ENCODE data around the gene DCLK3.

DNA sequence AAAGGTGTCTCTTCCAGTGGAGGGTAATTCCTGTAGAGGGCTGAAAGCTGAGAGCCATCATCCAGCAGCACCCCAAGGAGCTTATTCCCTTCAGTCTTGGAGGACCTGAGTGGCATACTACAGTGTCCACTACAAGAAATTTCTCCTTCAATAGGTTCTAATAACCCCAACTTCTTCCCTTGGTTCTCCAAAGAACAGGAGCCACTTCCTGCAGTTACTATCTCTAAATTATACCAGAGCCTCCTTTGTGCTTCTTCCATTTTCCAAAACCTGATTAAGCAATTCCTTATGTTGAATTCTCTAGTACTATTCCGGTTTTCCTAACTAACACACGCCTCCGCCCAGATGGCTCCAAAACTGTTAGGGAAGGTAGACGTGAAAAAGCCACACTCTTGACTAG, 50.4 kb downstream of the DCLK3 start:
- TF ChIP-seq, protein P1, sequence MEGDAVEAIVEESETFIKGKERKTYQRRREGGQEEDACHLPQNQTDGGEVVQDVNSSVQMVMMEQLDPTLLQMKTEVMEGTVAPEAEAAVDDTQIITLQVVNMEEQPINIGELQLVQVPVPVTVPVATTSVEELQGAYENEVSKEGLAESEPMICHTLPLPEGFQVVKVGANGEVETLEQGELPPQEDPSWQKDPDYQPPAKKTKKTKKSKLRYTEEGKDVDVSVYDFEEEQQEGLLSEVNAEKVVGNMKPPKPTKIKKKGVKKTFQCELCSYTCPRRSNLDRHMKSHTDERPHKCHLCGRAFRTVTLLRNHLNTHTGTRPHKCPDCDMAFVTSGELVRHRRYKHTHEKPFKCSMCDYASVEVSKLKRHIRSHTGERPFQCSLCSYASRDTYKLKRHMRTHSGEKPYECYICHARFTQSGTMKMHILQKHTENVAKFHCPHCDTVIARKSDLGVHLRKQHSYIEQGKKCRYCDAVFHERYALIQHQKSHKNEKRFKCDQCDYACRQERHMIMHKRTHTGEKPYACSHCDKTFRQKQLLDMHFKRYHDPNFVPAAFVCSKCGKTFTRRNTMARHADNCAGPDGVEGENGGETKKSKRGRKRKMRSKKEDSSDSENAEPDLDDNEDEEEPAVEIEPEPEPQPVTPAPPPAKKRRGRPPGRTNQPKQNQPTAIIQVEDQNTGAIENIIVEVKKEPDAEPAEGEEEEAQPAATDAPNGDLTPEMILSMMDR (IDR thresholded peaks at IDR 0.05; ENCODE audit: low read length), result no peak
- TF ChIP-seq EZH2 (IDR thresholded peaks at IDR 0.05; ENCODE audit: borderline replicate concordance, low read length), result no peak

Data from OCI-LY1 (cell line).